Testis (tissue), 2 donors: ENCODE data around the gene SPDYE4.

Source experiments
- CTCF ChIP-seq, 3 experiments: fragments of 450-650 bp in 2 of 3; fragments of 200-600 bp in 1 of 3; sonication (generic) in 1 of 3; IDR thresholded peaks; one replicate each; pipeline ENCODE4 v1.5.1; 2016 to 2019; ENCODE audit warnings: antibody characterized with exemption in 3 of 3, mild to moderate bottlenecking in 2 of 3, moderate library complexity in 1 of 3
- POLR2A ChIP-seq: fragments of 450-650 bp; IDR thresholded peaks from one replicate; pipeline ENCODE4 v1.6.1; 2017; ENCODE audit warnings: antibody characterized with exemption, mild to moderate bottlenecking, moderate library complexity

- TF ChIP-seq CTCF (IDR thresholded peaks at IDR 0.05) (no peak), POLR2A (no peak)
Observed at GRCh38 chr17:8710813-8711212, 47.5 kb downstream of the SPDYE4 start.
